ENCODE measurements around the gene OXT. TPM values are rescaled to one million over a fixed set of nuclear protein-coding genes. Genes with fewer than 3 reads are reported as not detected.
"Not testable (repeated sequence)": the region's sequence is repeated elsewhere in the genome, so short reads cannot be mapped to it uniquely, and the experiment has no call there.

OXT gene
- total RNA-seq, 1 donor from 2014 or later: not detected

- ATAC-seq (ENCODE audit: low read depth) (no peak), DNase-seq (no peak)
- peaks cover 19% of the 10 kb centered on the region for H3K4me1 Mint-ChIP-seq
- ChIA-PET CTCF (no interaction called here), POLR2A (no interaction called here)
- H3K36me3 Mint-ChIP-seq (ENCODE audit: low read depth): no peaks in the 10 kb centered on the region
- no peak for TF ChIP-seq CTCF (IDR thresholded peaks at IDR 0.05)
- no peaks in the 10 kb centered on the region for H3K9me3 Mint-ChIP-seq
- H3K27me3 Mint-ChIP-seq: peaks cover 29% of the 10 kb centered on the region
- no peak overlapping the region for H3K27ac Mint-ChIP-seq
- intact Hi-C loops (cut with micrococcal nuclease): no loop called here
- H3K4me3 Mint-ChIP-seq: no peak overlapping the region
Observed at GRCh38 chr20:3074812-3075211, 3.4 kb downstream of the OXT start.

- CTCF ChIA-PET: interaction anchor here (0.6 kb wide), 1 partner anchor 20 kb away, joined by 3 read pairs; no protein-coding TSS in a partner anchor
- POLR2A ChIA-PET: not testable (repeated sequence)
Observed at GRCh38 chr20:3075315-3075714, 3.9 kb downstream of the OXT start.

GRCh38 chr20:3077618-3078134, 6.3 kb downstream of the OXT start:
- POLR2A ChIA-PET: interaction anchor here (0.7 kb wide), 1 partner anchor 607 kb away, joined by 3 read pairs; the partner anchor contains the start of gene SNRPB
- intact Hi-C loops (cut with micrococcal nuclease): loop anchor here (2.0 kb wide), 1 partner anchor 15 kb away; no protein-coding TSS in a partner anchor
- H3K27me3 Mint-ChIP-seq: peaks cover 50% of the 10 kb centered on the region
- no peak for ATAC-seq (ENCODE audit: low read depth)
- H3K9me3 Mint-ChIP-seq: no peaks in the 10 kb centered on the region
- no peak for TF ChIP-seq CTCF (IDR thresholded peaks at IDR 0.05)
- no peak for DNase-seq
- H3K36me3 Mint-ChIP-seq (ENCODE audit: low read depth): no peaks in the 10 kb centered on the region
- H3K4me1 Mint-ChIP-seq: peaks cover 9% of the 10 kb centered on the region
- no peak overlapping the region for H3K4me3 Mint-ChIP-seq
- no peak overlapping the region for H3K27ac Mint-ChIP-seq
- CTCF ChIA-PET: interaction anchor here (1.3 kb wide), 1 partner anchor 24 kb away, joined by 6 read pairs; no protein-coding TSS in a partner anchor

More at GRCh38 chr20:3075315-3075714, 3.9 kb downstream of the OXT start:
- H3K4me3 Mint-ChIP-seq; H3K36me3 Mint-ChIP-seq (ENCODE audit: low read depth); H3K27ac Mint-ChIP-seq; ATAC-seq (ENCODE audit: low read depth); intact Hi-C loops (cut with micrococcal nuclease); DNase-seq; H3K9me3 Mint-ChIP-seq: not testable (repeated sequence)
- Mint-ChIP-seq H3K4me1 (peaks cover 19% of the 10 kb centered on the region), H3K27me3 (peaks cover 34% of the 10 kb centered on the region)

- H3K27ac Mint-ChIP-seq: no peak overlapping the region
- no peaks in the 10 kb centered on the region for H3K9me3 Mint-ChIP-seq
- ATAC-seq (ENCODE audit: low read depth) (no peak), DNase-seq (no peak)
- no peak for TF ChIP-seq CTCF (IDR thresholded peaks at IDR 0.05)
- intact Hi-C loops (cut with micrococcal nuclease): no loop called here
- peaks cover 19% of the 10 kb centered on the region for H3K4me1 Mint-ChIP-seq
- no peaks in the 10 kb centered on the region for H3K36me3 Mint-ChIP-seq (ENCODE audit: low read depth)
- ChIA-PET POLR2A (no interaction called here), CTCF (no interaction called here)
- H3K27me3 Mint-ChIP-seq: peaks cover 63% of the 10 kb centered on the region
- no peak overlapping the region for H3K4me3 Mint-ChIP-seq
Observed at GRCh38 chr20:3080939-3081388, 9.5 kb downstream of the OXT start.

- H3K9me3 Mint-ChIP-seq: no peaks in the 10 kb centered on the region
- no peak for ATAC-seq (ENCODE audit: low read depth)
- intact Hi-C loops (cut with micrococcal nuclease): no loop called here
- H3K4me3 Mint-ChIP-seq: peak overlapping the region; percentile 78
- H3K4me1 Mint-ChIP-seq: peaks cover 19% of the 10 kb centered on the region
- no peaks in the 10 kb centered on the region for H3K36me3 Mint-ChIP-seq (ENCODE audit: low read depth)
- no peak for DNase-seq
- ChIA-PET CTCF (no interaction called here), POLR2A (no interaction called here)
- no peak overlapping the region for H3K27ac Mint-ChIP-seq
- H3K27me3 Mint-ChIP-seq: peaks cover 62% of the 10 kb centered on the region
- TF ChIP-seq CTCF (IDR thresholded peaks at IDR 0.05): no peak
Observed at GRCh38 chr20:3081641-3082040, 10.2 kb downstream of the OXT start.

Measured in activated B cell treated with CpG ODN at 0.5 μM for 24 hours (primary cell).